Liver (tissue), 3 donors: ENCODE measurements around the gene CCDC152.

Source experiments
- EGR1 ChIP-seq, 2 donors: IDR thresholded peaks; 2 replicates each; pipeline ENCODE4 v1.6.1; 2016 to 2018; ENCODE audit warnings: antibody characterized with exemption in 2 of 2, low read depth in 2 of 2
- GABPA ChIP-seq, 2 donors: IDR thresholded peaks in 1 of 2; conservative IDR thresholded peaks in 1 of 2; 2 replicates each; pipeline ENCODE4 v1.6.1; 2016; ENCODE audit warnings: antibody characterized with exemption in 2 of 2, mild to moderate bottlenecking in 1 of 2, moderate library complexity in 1 of 2
- HNF4G ChIP-seq: IDR thresholded peaks from 2 replicates; pipeline ENCODE4 v1.6.1; 2016; ENCODE audit warnings: antibody characterized with exemption
- JUND ChIP-seq, 2 donors: IDR thresholded peaks; 2 replicates each; pipeline ENCODE4 v1.6.1; 2016; ENCODE audit warnings: antibody characterized with exemption in 2 of 2
- NR2F2 ChIP-seq: IDR thresholded peaks from 2 replicates; pipeline ENCODE4 v1.6.1; 2016; ENCODE audit warnings: antibody characterized with exemption
- RAD21 ChIP-seq, 2 donors: IDR thresholded peaks; 2 replicates each; pipeline ENCODE4 v1.6.1; 2016; ENCODE audit warnings: antibody characterized with exemption in 2 of 2, mild to moderate bottlenecking in 2 of 2
- RXRA ChIP-seq, 2 donors: IDR thresholded peaks; 2 replicates each; pipeline ENCODE4 v1.6.1; 2017 to 2018; ENCODE audit warnings: antibody characterized with exemption in 2 of 2, mild to moderate bottlenecking in 1 of 2
- SP1 ChIP-seq: IDR thresholded peaks from 2 replicates; pipeline ENCODE4 v1.6.1; 2018; ENCODE audit warnings: antibody characterized with exemption, mild to moderate bottlenecking
- TAF1 ChIP-seq: conservative IDR thresholded peaks from 2 replicates; pipeline ENCODE4 v1.6.1; 2016; ENCODE audit warnings: antibody characterized with exemption, mild to moderate bottlenecking
- YY1 ChIP-seq: IDR thresholded peaks from 2 replicates; pipeline ENCODE4 v1.6.1; 2016; ENCODE audit warnings: antibody characterized with exemption, mild to moderate bottlenecking
- TF ChIP-seq, protein P1 (sequence below): fragments of 150-350 bp; IDR thresholded peaks from 2 replicates; pipeline ENCODE4 v1.5.1; 2017; ENCODE audit warnings: improper control_type of control experiment, low read depth, low read length; ENCODE audit not compliant: missing input control
- TF ChIP-seq, protein P2 (sequence below): IDR thresholded peaks from 2 replicates; pipeline ENCODE4 v1.6.1; 2016; ENCODE audit warnings: antibody characterized with exemption, mild to moderate bottlenecking
- TF ChIP-seq, protein P3 (sequence below): IDR thresholded peaks from 2 replicates; pipeline ENCODE4 v1.6.1; 2016; ENCODE audit warnings: antibody characterized with exemption
- TF ChIP-seq, protein P4 (sequence below): IDR thresholded peaks from 2 replicates; pipeline ENCODE4 v1.6.1; 2016; ENCODE audit warnings: antibody characterized with exemption
- donor health status: healthy.
- donor health status: healthy.

DNA sequence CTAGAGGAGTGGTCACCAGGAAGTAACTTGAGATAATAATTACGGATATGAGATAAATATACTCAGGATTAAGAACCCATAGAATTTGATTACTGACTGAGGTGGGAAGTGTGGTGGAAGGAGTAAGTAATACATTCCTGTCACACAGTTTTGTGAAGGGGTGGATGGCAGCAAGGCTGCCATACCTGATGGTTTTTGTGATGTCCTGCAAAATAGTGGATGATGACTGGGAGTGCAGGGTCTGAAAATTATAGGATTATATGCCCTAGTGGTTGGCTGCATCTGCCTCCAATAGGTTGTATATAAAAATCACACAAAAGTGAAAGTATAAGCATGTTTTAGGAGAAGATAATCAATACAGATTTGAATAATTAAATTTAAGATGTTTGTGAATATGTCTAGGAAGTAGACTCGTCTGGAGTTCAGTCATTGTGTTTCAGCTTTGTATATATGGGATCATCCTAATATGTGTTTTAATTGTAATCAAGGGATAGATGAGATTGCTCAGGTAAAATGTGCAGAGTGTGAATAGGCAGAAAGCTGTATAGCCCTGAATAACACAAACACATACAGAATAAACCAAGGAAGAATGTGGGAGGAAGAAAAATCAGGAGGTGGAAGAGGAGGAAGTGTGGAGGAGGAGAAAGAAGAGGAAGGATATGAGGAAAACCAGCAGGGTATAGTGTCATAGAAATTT lies 49.5 kb downstream of the CCDC152 start:
- no peak for TF ChIP-seq EGR1 (IDR thresholded peaks at IDR 0.05; ENCODE audit: low read depth in 2 of 2)
- TF ChIP-seq, protein P1, sequence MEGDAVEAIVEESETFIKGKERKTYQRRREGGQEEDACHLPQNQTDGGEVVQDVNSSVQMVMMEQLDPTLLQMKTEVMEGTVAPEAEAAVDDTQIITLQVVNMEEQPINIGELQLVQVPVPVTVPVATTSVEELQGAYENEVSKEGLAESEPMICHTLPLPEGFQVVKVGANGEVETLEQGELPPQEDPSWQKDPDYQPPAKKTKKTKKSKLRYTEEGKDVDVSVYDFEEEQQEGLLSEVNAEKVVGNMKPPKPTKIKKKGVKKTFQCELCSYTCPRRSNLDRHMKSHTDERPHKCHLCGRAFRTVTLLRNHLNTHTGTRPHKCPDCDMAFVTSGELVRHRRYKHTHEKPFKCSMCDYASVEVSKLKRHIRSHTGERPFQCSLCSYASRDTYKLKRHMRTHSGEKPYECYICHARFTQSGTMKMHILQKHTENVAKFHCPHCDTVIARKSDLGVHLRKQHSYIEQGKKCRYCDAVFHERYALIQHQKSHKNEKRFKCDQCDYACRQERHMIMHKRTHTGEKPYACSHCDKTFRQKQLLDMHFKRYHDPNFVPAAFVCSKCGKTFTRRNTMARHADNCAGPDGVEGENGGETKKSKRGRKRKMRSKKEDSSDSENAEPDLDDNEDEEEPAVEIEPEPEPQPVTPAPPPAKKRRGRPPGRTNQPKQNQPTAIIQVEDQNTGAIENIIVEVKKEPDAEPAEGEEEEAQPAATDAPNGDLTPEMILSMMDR, result no peak
- no peak for TF ChIP-seq TAF1
- no peak for TF ChIP-seq GABPA (IDR thresholded peaks at IDR 0.05 in 1 of 2, conservative IDR thresholded peaks at IDR 0.05 in 1 of 2)
- TF ChIP-seq, protein P2, sequence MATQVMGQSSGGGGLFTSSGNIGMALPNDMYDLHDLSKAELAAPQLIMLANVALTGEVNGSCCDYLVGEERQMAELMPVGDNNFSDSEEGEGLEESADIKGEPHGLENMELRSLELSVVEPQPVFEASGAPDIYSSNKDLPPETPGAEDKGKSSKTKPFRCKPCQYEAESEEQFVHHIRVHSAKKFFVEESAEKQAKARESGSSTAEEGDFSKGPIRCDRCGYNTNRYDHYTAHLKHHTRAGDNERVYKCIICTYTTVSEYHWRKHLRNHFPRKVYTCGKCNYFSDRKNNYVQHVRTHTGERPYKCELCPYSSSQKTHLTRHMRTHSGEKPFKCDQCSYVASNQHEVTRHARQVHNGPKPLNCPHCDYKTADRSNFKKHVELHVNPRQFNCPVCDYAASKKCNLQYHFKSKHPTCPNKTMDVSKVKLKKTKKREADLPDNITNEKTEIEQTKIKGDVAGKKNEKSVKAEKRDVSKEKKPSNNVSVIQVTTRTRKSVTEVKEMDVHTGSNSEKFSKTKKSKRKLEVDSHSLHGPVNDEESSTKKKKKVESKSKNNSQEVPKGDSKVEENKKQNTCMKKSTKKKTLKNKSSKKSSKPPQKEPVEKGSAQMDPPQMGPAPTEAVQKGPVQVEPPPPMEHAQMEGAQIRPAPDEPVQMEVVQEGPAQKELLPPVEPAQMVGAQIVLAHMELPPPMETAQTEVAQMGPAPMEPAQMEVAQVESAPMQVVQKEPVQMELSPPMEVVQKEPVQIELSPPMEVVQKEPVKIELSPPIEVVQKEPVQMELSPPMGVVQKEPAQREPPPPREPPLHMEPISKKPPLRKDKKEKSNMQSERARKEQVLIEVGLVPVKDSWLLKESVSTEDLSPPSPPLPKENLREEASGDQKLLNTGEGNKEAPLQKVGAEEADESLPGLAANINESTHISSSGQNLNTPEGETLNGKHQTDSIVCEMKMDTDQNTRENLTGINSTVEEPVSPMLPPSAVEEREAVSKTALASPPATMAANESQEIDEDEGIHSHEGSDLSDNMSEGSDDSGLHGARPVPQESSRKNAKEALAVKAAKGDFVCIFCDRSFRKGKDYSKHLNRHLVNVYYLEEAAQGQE, result no peak
- TF ChIP-seq HNF4G, result no peak
- TF ChIP-seq SP1, result no peak
- TF ChIP-seq, protein P3, sequence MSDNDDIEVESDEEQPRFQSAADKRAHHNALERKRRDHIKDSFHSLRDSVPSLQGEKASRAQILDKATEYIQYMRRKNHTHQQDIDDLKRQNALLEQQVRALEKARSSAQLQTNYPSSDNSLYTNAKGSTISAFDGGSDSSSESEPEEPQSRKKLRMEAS, result no peak
- no peak for TF ChIP-seq JUND (IDR thresholded peaks at IDR 0.05)
- no peak for TF ChIP-seq RAD21 (IDR thresholded peaks at IDR 0.05)
- no peak for TF ChIP-seq YY1
- no peak for TF ChIP-seq RXRA (IDR thresholded peaks at IDR 0.05)
- TF ChIP-seq, protein P4, sequence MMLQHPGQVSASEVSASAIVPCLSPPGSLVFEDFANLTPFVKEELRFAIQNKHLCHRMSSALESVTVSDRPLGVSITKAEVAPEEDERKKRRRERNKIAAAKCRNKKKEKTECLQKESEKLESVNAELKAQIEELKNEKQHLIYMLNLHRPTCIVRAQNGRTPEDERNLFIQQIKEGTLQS, result no peak
- no peak for TF ChIP-seq NR2F2
